ENCODE results near the gene USP40. TPM values are rescaled to one million over a fixed set of nuclear protein-coding genes. Genes with fewer than 3 reads are reported as not detected.

Gene USP40
- total RNA-seq, 4 donors from 2014 or later = 70.7 to 99.0 (median 85.7) TPM

- WGBS, 2 donors = 93 to 99% methylated on average over 17 to 24 of the region's 33 CpGs
- H3K36me3 ChIP-seq = peaks cover 50 to 74% of the 10 kb centered on the region in 2 donors
Measured at GRCh38 chr2:233449921-233450863, 116.4 kb downstream of the USP40 start.

GRCh38 chr2:233449081-233449901 lies 117.3 kb downstream of the USP40 start:
- no peak for TF ChIP-seq POLR2A (IDR thresholded peaks at IDR 0.05)
- TF ChIP-seq CTCF (IDR thresholded peaks at IDR 0.05) = peak in 4 of 6 experiments; percentile 41 to 68 (median 60)
- 69 to 74% methylated on average over 29 to 31 of the region's 31 CpGs for WGBS, 2 donors
- Histone ChIP-seq H3K27ac (no peak overlapping the region), H3K36me3 (peaks cover 42 to 66% of the 10 kb centered on the region in 2 donors), H3K9me3 (no peaks in the 10 kb centered on the region), H3K4me1 (no peaks in the 10 kb centered on the region), H3K27me3 (no peaks in the 10 kb centered on the region), H3K4me3 (replicated peaks in 1 of 3) (no peak overlapping the region)
- peak; percentile 31 to 49 for DNase-seq
- intact Hi-C loops (cut with DNase I) = loop anchor here (10.0 kb wide), 1 partner anchor 174 kb away; no protein-coding TSS in a partner anchor

More at GRCh38 chr2:233449921-233450863, 116.4 kb downstream of the USP40 start:
- TF ChIP-seq POLR2A (IDR thresholded peaks at IDR 0.05) = no peak
- no peak for TF ChIP-seq CTCF (IDR thresholded peaks at IDR 0.05)
- H3K4me3 ChIP-seq (replicated peaks in 1 of 3) = no peak overlapping the region
- H3K9me3 ChIP-seq = no peaks in the 10 kb centered on the region
- DNase-seq = peak in 1 of 2 donors; percentile 1
- H3K4me1 ChIP-seq = no peaks in the 10 kb centered on the region
- H3K27me3 ChIP-seq = no peaks in the 10 kb centered on the region
- intact Hi-C loops (cut with DNase I) = loop anchor here (10.0 kb wide), 1 partner anchor 175 kb away; no protein-coding TSS in a partner anchor
- H3K27ac ChIP-seq = no peak overlapping the region

- WGBS, 2 donors = 88 to 94% methylated on average over 4 of the region's 4 CpGs
- Histone ChIP-seq H3K36me3 (peaks cover 42 to 59% of the 10 kb centered on the region in 2 donors), H3K27ac (no peak overlapping the region), H3K9me3 (no peaks in the 10 kb centered on the region), H3K4me1 (no peaks in the 10 kb centered on the region), H3K4me3 (replicated peaks in 1 of 3) (no peak overlapping the region), H3K27me3 (no peaks in the 10 kb centered on the region)
- no peak for DNase-seq
- intact Hi-C loops (cut with DNase I) = loop anchor here (10.0 kb wide), 1 partner anchor 174 kb away; no protein-coding TSS in a partner anchor
- TF ChIP-seq POLR2A (IDR thresholded peaks at IDR 0.05) (no peak), CTCF (IDR thresholded peaks at IDR 0.05) (no peak)
Measured at GRCh38 chr2:233448575-233448974, 118.0 kb downstream of the USP40 start.

- Histone ChIP-seq H3K4me3 (replicated peaks in 1 of 3) (no peak overlapping the region), H3K27ac (no peak overlapping the region), H3K4me1 (no peaks in the 10 kb centered on the region), H3K9me3 (no peaks in the 10 kb centered on the region), H3K27me3 (no peaks in the 10 kb centered on the region), H3K36me3 (peaks cover 38 to 58% of the 10 kb centered on the region in 2 donors)
- 82 to 91% methylated on average over 11 of the region's 11 CpGs for WGBS, 2 donors
- intact Hi-C loops (cut with DNase I) = loop anchor here (10.0 kb wide), 1 partner anchor 173 kb away; no protein-coding TSS in a partner anchor
- DNase-seq = peak in 1 of 2 donors; percentile 3
- TF ChIP-seq CTCF (IDR thresholded peaks at IDR 0.05) (no peak), POLR2A (IDR thresholded peaks at IDR 0.05) (no peak)
Measured at GRCh38 chr2:233448220-233448559, 118.4 kb downstream of the USP40 start.

Data from thyroid gland (tissue), 4 donors.